K562 (cell line): Measurements from ENCODE around the gene TARS3. TPM values are rescaled to one million over a fixed set of nuclear protein-coding genes. Genes with fewer than 3 reads are reported as not detected.

Experiments used
- CBFB ChIP-seq: sonication (generic); formaldehyde crosslinking; IDR thresholded peaks from 2 replicates; pipeline ENCODE4 v1.4.0; 2020; ENCODE audit warnings: mild to moderate bottlenecking, missing genetic modification reagents
- CHD1 ChIP-seq: fragments of 200-600 bp; sonication (generic); IDR thresholded peaks from one replicate; pipeline ENCODE4 v1.6.1; 2012; ENCODE audit warnings: mild to moderate bottlenecking, moderate library complexity, low read length, inconsistent platforms
- CREB1 ChIP-seq, 2 experiments: sonication (generic) in 1 of 2; formaldehyde crosslinking in 1 of 2; IDR thresholded peaks; 2 replicates each; pipeline versions ENCODE4 v1.6.1 to v1.8.0; 2012 to 2022; ENCODE audit warnings: inconsistent platforms in 1 of 2, mild to moderate bottlenecking in 1 of 2, missing genetic modification reagents in 1 of 2, moderate library complexity in 1 of 2
- GTF2A2 ChIP-seq: IDR thresholded peaks from 2 replicates; pipeline ENCODE4 v1.6.1; 2016; ENCODE audit warnings: mild to moderate bottlenecking, missing genetic modification characterization, missing compliant biosample characterization
- HLTF ChIP-seq: fragments of 450-650 bp; IDR thresholded peaks from 2 replicates; pipeline ENCODE4 v1.6.1; 2016
- HSF4 ChIP-seq: fragments of 250-450 bp; sonication (Bioruptor Pico); IDR thresholded peaks from 2 replicates; pipeline ENCODE4 v2.1.2; 2022; ENCODE audit warnings: mild to moderate bottlenecking, moderate library complexity, borderline replicate concordance
- KAT7 ChIP-seq: sonication (generic); formaldehyde crosslinking; IDR thresholded peaks from 2 replicates; pipeline ENCODE4 v1.8.0; 2022; ENCODE audit warnings: missing genetic modification reagents, mild to moderate bottlenecking, borderline replicate concordance
- MEF2A ChIP-seq: IDR thresholded peaks from 2 replicates; pipeline ENCODE4 v1.6.1; 2011; ENCODE audit warnings: low read depth, mild to moderate bottlenecking, low read length, moderate library complexity; ENCODE audit not compliant: control insufficient read depth
- MYBL2 ChIP-seq, 2 experiments: fragments of 450-650 bp in 1 of 2; sonication (generic) in 1 of 2; formaldehyde crosslinking in 1 of 2; IDR thresholded peaks; 2 replicates each; pipeline versions ENCODE4 v1.6.1 to v1.8.1; 2017 to 2022; ENCODE audit warnings: borderline replicate concordance in 1 of 2, inconsistent platforms in 1 of 2, low read depth in 1 of 2, mild to moderate bottlenecking in 1 of 2, missing genetic modification reagents in 1 of 2, moderate library complexity in 1 of 2
- MYNN ChIP-seq, 2 experiments: sonication (generic); formaldehyde crosslinking in 1 of 2; IDR thresholded peaks; 2 replicates each; pipeline versions ENCODE4 v1.5.0 to v1.6.1; 2016 to 2020; ENCODE audit warnings: antibody characterized with exemption in 1 of 2, missing genetic modification reagents in 1 of 2
- NCOR1 ChIP-seq: fragments of 450-650 bp; IDR thresholded peaks from 2 replicates; pipeline ENCODE4 v1.6.1; 2016; ENCODE audit warnings: mild to moderate bottlenecking, moderate library complexity
- STAT5A ChIP-seq: IDR thresholded peaks from 2 replicates; pipeline ENCODE4 v1.6.1; 2012; ENCODE audit warnings: low read length, inconsistent platforms, borderline replicate concordance
- TAF15 ChIP-seq: fragments of 200-400 bp; formaldehyde crosslinking; IDR thresholded peaks from 2 replicates; pipeline ENCODE4 v1.6.1; 2017; ENCODE audit warnings: mild to moderate bottlenecking, low read depth, low read length, moderate library complexity
- TFE3 ChIP-seq: fragments of 450-650 bp; formaldehyde crosslinking; IDR thresholded peaks from 2 replicates; pipeline ENCODE4 v1.4.0; 2020; ENCODE audit warnings: mild to moderate bottlenecking, mixed read lengths
- THAP7 ChIP-seq: fragments of 250-450 bp; sonication (Bioruptor Pico); IDR thresholded peaks from 2 replicates; pipeline ENCODE4 v1.5.0; 2021
- ZBTB11 ChIP-seq, 3 experiments: fragments of 200-800 bp in 1 of 3; fragments of 250-450 bp in 1 of 3; fragments of 450-650 bp in 1 of 3; sonication (Bioruptor Pico) in 1 of 3; sonication (Bioruptor generic) in 1 of 3; formaldehyde crosslinking in 1 of 3; IDR thresholded peaks; 2 replicates each; pipeline versions ENCODE4 v1.6.1 to v1.8.0; 2016 to 2022; ENCODE audit warnings: mild to moderate bottlenecking in 2 of 3, missing genetic modification characterization in 2 of 3, missing compliant biosample characterization in 1 of 3, moderate library complexity in 1 of 3
- ZNF143 ChIP-seq: sonication (generic); formaldehyde crosslinking; IDR thresholded peaks from 2 replicates; pipeline ENCODE4 v1.9.0; 2022; ENCODE audit warnings: mild to moderate bottlenecking, missing genetic modification reagents
- ZNF24 ChIP-seq: fragments of 450-650 bp; IDR thresholded peaks from 2 replicates; pipeline ENCODE4 v1.6.1; 2016
- ZNF780A ChIP-seq: fragments of 250-450 bp; sonication (Bioruptor Pico); IDR thresholded peaks from 2 replicates; pipeline ENCODE4 v1.5.0; 2021; ENCODE audit warnings: mild to moderate bottlenecking
- polyA plus RNA-seq, 8 experiments: library from polyadenylated mRNA; depleted of rRNA in 4 of 8; stranded (reverse) in 5 of 8; unstranded in 3 of 8; fragments of >200 nt; fragmentation: Nextera tagmentation in 2 of 8; fragmentation: Illumina TruSeq in 1 of 8; extraction: Ambion mirVana in 2 of 8; extraction: Trizol in 1 of 8; gene quantifications; 2 replicates each; pipeline versions ENCODE4 v1.2.1 to v1.2.3, GENCODE V29; 2011 to 2014; ENCODE audit warnings: inconsistent platforms in 1 of 8, missing spikeins in 1 of 8
- total RNA-seq, 7 experiments: library from RNA; depleted of rRNA in 6 of 7; stranded (reverse); fragments of >200 nt in 6 of 7; fragmentation: Illumina TruSeq in 2 of 7; extraction: Trizol in 2 of 7; gene quantifications; 2 replicates each; pipeline versions ENCODE4 v1.2.1 to v1.2.3, GENCODE V29; 2011 to 2021; ENCODE audit warnings: low replicate concordance in 1 of 7
- TF ChIP-seq, protein P1 (sequence below): fragments of 450-650 bp; IDR thresholded peaks from 2 replicates; pipeline ENCODE4 v1.6.1; 2016

Gene TARS3
- total and polyA plus RNA-seq, 9 of the 15 experiments (the other 6 are each of a cell fraction or from before 2014, with no cell fraction given), result 2.1 to 14.7 (median 9.8) TPM

DNA sequence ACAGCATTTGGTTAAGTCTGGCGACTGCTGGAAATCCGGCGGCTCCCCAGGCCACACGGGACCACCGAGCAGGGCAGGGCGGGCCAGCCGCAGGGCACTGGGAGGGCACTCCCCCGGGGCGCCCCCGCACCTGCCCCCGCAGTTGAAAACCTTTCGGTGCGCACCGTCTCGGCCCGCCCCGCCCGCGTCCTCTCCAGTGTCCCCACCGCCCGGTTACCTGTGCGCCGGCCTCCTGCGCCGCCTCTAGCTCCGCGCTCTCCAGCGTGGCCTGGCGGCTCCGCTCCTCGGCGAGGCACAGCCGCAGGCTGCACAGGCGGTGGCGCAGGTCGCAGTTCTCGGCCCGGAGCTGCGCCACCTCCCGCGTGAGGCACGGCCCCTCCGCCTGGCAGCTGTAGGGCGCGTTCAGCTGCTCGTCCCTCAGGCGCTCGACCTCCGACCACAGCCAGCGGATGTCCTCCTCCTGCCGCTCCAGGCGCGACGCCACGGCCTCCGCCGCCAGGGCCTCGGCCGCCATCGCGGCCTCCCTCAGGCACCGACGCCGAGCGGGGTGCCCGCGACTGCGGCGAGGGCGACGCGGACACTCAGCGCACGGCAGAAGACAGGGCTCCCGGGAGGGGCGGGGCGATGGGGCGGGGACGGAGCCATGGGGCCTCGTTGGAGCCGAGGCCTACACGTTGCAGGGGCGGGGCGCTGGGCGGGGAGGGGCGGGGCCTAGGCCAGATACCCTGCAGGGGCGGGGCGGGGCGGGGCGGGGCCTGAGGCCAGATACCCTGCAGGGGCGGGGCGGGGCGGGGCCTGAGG is at the start of gene TARS3 (continued):
- TF ChIP-seq ZNF143 (peak; percentile 27; the same call in 1 of the 2 replicates), STAT5A (no peak), CBFB (CRISPR knock-in tag) (no peak), CHD1 (peak; percentile 81), GTF2A2 (tag) (0 out of 2 replicates have a peak, but pooled peaks have one; percentile 38), HLTF (no peak), MYBL2 (IDR thresholded peaks at IDR 0.05; ENCODE audit: low read depth) (no peak), MYBL2 (CRISPR knock-in tag; IDR thresholded peaks at IDR 0.05; ENCODE audit: borderline replicate concordance) (no peak), MYNN (IDR thresholded peaks at IDR 0.05) (no peak), MYNN (CRISPR knock-in tag; IDR thresholded peaks at IDR 0.05) (no peak), TFE3 (CRISPR knock-in tag) (no peak), HSF4 (CRISPR knock-in tag) (no peak), MEF2A (no peak), TAF15 (no peak), ZBTB11 (CRISPR knock-in tag; IDR thresholded peaks at IDR 0.05) (0 out of 6 replicates have a peak, but pooled peaks of 1 of the 3 experiments have one; percentile 43), KAT7 (CRISPR knock-in tag) (0 out of 2 replicates have a peak, but pooled peaks have one; percentile 66), ZNF780A (CRISPR knock-in tag) (no peak), ZNF24 (0 out of 2 replicates have a peak, but pooled peaks have one; percentile 39), CREB1 (IDR thresholded peaks at IDR 0.05) (no peak; the same call in 1 of the 2 replicates), CREB1 (CRISPR knock-in tag; IDR thresholded peaks at IDR 0.05) (peak; percentile 76), THAP7 (CRISPR knock-in tag) (peak; percentile 87; the same call in 1 of the 2 replicates), NCOR1 (no peak; the same call in 1 of the 2 replicates)
- TF ChIP-seq, protein P1, sequence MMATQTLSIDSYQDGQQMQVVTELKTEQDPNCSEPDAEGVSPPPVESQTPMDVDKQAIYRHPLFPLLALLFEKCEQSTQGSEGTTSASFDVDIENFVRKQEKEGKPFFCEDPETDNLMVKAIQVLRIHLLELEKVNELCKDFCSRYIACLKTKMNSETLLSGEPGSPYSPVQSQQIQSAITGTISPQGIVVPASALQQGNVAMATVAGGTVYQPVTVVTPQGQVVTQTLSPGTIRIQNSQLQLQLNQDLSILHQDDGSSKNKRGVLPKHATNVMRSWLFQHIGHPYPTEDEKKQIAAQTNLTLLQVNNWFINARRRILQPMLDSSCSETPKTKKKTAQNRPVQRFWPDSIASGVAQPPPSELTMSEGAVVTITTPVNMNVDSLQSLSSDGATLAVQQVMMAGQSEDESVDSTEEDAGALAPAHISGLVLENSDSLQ, result no peak
